Fibroblast of skin of left biceps (primary cell): ENCODE data around the gene CDH4.

Experiments
- DNase-seq, 2 experiments: peaks; one replicate each; pipeline ENCODE4 v3.0.0-alpha.2; 2013; ENCODE audit warnings: low read depth in 2 of 2

Gene CDH4

GRCh38 chr20:61325718-61326117 is 73.7 kb downstream of the CDH4 start:
- no peak for DNase-seq

- no peak for DNase-seq
Observed at GRCh38 chr20:61328911-61329558, 77.0 kb downstream of the CDH4 start.

GRCh38 chr20:61330441-61330840 is 78.4 kb downstream of the CDH4 start:
- no peak for DNase-seq

GRCh38 chr20:61331543-61331942 is 79.5 kb downstream of the CDH4 start:
- DNase-seq, result no peak

- no peak for DNase-seq
Observed at GRCh38 chr20:61332016-61332975, 80.2 kb downstream of the CDH4 start.

GRCh38 chr20:61333484-61334108 is 81.5 kb downstream of the CDH4 start:
- no peak for DNase-seq

GRCh38 chr20:61340157-61340556 is 88.1 kb downstream of the CDH4 start:
- no peak for DNase-seq

- DNase-seq, result no peak
Observed at GRCh38 chr20:61341605-61342004, 89.5 kb downstream of the CDH4 start.

- DNase-seq, result no peak
Observed at GRCh38 chr20:61343934-61344333, 91.9 kb downstream of the CDH4 start.

GRCh38 chr20:61345656-61346055 is 93.6 kb downstream of the CDH4 start:
- DNase-seq, result no peak

GRCh38 chr20:61346996-61347395 is 94.9 kb downstream of the CDH4 start:
- no peak for DNase-seq

GRCh38 chr20:61347443-61347842 is 95.4 kb downstream of the CDH4 start:
- DNase-seq, result no peak

- DNase-seq, result no peak
Observed at GRCh38 chr20:61349447-61350165, 97.5 kb downstream of the CDH4 start.

GRCh38 chr20:61350500-61351250 is 98.6 kb downstream of the CDH4 start:
- DNase-seq, result no peak

GRCh38 chr20:61352346-61353260 is 100.5 kb downstream of the CDH4 start:
- no peak for DNase-seq

- peak in 1 of 2 experiments; percentile 2 for DNase-seq
Observed at GRCh38 chr20:61353261-61354000, 101.4 kb downstream of the CDH4 start.

- no peak for DNase-seq
Observed at GRCh38 chr20:61354001-61354390, 101.9 kb downstream of the CDH4 start.

- no peak for DNase-seq
Observed at GRCh38 chr20:61354501-61354900, 102.4 kb downstream of the CDH4 start.

- DNase-seq, result no peak
Observed at GRCh38 chr20:61354901-61355495, 102.9 kb downstream of the CDH4 start.
